Measurements from ENCODE around the gene NELL1. TPM values are rescaled to one million over a fixed set of nuclear protein-coding genes. Genes with fewer than 3 reads are reported as not detected.

NELL1 gene
- total RNA-seq = not detected in 2 replicates

DNA sequence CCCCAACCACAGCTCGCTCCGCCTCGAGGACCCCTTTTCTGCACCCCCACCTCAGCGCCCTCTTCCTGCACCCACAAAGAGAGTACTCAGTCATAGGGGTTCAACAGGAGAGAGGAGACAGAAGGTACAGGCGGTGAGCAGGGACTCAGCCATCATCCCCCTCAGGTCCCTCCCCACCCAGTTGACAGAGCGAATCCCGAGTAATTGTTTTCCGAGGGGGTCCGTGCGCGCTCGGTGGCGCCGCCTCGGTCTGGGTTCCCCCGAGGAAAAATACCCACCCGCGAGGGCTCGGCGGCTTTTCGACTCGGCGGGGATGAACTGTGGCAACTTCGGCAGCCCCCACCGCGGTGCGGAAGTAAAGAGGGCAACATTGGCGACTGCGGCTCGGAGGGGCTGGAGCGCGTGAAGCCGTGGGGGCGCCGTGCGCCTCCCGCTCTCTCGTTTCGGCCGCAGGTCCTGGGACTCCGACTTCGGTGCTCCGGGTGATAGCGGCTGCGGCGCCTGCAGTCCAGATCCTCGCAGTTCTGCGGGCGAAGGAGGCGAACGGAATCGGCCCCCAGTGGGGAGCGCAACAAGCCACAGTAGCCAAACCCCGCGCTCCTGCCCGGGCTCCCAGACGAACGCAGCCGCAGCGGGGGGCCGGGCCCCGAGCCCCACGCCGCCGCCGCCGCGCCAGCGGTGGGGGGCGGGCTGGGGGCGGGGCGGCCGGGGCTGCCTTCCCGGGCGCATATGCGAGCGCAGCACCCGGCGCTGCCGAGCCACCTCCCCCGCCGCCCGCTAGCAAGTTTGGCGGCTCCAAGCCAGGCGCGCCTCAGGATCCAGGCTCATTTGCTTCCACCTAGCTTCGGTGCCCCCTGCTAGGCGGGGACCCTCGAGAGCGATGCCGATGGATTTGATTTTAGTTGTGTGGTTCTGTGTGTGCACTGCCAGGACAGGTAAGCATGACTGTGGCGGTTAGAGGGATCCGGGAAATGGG, at the start of gene NELL1:
TSS of gene NELL1 (plus strand) at position 743 of the 976 bp plus-strand sequence.

Other genes starting within 250 kb of the NELL1 start
- not detected in 2 replicates for gene SLC6A5, start 70.0 kb upstream of the NELL1 start, total RNA-seq

Data from airway epithelial cell (primary cell).